C4-2B (cell line): ENCODE results near the gene PLEKHA5.

Experiments
- H3K27ac ChIP-seq: fragments of 450-650 bp; 2 replicates; pipeline ENCODE4 v1.5.1; 2017
- ZFX ChIP-seq: fragments of 450-650 bp; IDR thresholded peaks from 2 replicates; pipeline ENCODE4 v1.6.1; 2017
- TF ChIP-seq, protein P1 (sequence below): fragments of 450-650 bp; conservative IDR thresholded peaks from 2 replicates; pipeline ENCODE4 v1.5.1; 2017; ENCODE audit warnings: mild to moderate bottlenecking

PLEKHA5 gene

GRCh38 chr12:19251481-19252132, 122.1 kb downstream of the PLEKHA5 start:
- no peak overlapping the region for H3K27ac ChIP-seq
- no peak for TF ChIP-seq ZFX
- TF ChIP-seq, protein P1, sequence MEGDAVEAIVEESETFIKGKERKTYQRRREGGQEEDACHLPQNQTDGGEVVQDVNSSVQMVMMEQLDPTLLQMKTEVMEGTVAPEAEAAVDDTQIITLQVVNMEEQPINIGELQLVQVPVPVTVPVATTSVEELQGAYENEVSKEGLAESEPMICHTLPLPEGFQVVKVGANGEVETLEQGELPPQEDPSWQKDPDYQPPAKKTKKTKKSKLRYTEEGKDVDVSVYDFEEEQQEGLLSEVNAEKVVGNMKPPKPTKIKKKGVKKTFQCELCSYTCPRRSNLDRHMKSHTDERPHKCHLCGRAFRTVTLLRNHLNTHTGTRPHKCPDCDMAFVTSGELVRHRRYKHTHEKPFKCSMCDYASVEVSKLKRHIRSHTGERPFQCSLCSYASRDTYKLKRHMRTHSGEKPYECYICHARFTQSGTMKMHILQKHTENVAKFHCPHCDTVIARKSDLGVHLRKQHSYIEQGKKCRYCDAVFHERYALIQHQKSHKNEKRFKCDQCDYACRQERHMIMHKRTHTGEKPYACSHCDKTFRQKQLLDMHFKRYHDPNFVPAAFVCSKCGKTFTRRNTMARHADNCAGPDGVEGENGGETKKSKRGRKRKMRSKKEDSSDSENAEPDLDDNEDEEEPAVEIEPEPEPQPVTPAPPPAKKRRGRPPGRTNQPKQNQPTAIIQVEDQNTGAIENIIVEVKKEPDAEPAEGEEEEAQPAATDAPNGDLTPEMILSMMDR, result no peak

GRCh38 chr12:19260135-19260534, 130.6 kb downstream of the PLEKHA5 start:
- no peak for TF ChIP-seq ZFX
- TF ChIP-seq, protein P1, result no peak
- no peak overlapping the region for H3K27ac ChIP-seq

DNA sequence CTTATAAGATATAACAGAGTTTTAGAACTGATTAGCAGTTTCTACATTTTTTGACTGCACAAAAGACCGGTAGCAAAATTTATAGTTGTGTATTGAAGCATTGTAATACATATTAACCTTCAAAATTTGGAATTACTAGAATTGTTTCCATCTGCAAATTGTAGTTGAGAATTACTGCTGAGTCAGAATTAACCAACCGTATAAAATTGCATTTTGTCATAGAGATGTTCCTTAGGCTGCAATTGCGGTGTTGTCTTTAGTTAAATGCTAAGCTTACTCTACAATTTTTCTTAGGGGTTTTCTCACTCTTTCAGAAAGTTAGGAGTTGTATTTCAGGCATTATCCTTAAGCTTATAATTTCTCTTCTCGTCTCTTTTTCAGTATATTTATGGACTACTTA, 132.2 kb downstream of the PLEKHA5 start:
- H3K27ac ChIP-seq, result no peak overlapping the region
- no peak for TF ChIP-seq ZFX
- TF ChIP-seq, protein P1, result no peak

- H3K27ac ChIP-seq, result no peak overlapping the region
- TF ChIP-seq, protein P1, result no peak
- no peak for TF ChIP-seq ZFX
Observed at GRCh38 chr12:19263672-19264071, 134.1 kb downstream of the PLEKHA5 start.

DNA sequence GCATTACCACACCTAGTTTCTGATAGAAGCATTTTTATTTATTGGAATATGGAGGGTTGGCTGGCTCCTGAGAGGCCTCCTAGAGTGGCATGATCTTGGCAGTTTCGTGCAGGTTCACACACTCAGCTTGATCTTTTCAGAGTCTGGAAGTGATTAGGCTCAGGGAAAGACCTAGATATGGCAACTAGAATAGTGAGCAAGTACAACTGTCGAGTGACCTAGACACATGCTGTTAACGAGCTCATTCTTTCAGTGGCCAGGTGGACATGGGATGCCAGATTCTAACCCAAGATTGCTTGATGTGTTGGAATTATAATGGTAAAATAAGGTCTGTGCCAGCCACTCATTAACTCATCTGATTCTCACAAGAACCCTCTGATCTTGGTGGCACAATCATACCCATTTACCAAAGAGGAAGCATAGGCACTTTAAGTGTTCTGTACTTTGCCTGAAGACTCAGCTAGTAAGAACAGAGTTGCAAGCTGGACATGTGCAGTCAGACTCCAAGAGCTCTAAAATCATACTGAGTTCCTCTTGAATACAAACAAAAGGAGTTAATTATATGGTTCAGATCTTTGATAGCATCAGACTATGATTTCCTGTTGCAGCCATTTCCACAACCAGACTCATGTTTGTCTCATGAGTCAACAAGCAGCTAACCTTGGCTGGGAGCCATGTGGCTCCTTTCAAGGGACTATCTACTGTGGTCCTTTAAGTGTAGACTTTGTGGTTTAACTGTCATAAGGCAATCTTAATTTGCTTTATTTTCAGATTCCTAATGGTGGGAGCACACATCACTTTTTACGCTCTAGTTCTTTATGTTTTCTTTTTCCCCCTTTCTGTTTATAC, 144.2 kb downstream of the PLEKHA5 start:
- TF ChIP-seq ZFX, result no peak
- TF ChIP-seq, protein P1, result no peak
- peak overlapping the region; percentile 60; the same call in 1 of the 2 replicates for H3K27ac ChIP-seq

DNA sequence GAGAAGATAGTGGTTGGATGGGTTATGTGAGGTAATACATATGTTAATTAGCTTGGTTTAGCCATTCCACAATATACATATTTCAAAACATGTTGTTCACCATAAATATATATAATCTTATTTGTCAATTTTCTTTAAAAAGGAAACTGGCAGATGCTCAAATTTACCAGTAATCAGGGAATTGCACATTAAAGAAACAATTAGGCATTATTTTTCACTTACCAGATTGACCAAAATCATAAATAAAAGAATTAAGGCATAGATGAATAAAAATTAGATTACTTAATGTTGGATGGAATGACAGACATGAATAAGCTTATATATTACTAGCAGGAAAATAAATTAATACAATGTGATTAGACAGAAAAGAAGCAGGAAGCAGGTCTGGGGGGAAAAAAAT, 147.2 kb downstream of the PLEKHA5 start:
- no peak for TF ChIP-seq ZFX
- TF ChIP-seq, protein P1, result no peak
- no peak overlapping the region for H3K27ac ChIP-seq

DNA sequence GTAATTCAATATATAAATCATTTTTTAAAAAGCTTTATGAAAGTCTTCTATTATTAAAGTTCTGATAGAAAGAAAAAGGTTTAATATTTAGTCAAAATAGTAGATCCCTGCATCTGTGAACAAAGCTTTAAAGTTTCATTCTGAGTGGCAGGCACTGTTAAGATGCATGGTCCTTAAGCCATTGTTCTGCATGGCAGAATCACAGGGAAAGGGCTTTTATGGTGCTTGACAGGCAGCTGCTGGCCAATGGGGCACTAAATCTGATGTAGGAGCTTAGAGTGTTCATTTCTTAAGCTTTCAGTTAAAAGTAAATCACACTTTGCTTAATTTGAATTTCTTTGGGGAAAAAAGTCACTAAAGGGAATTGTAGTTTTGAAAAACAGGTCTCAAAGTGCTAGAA, 148.2 kb downstream of the PLEKHA5 start:
- H3K27ac ChIP-seq, result no peak overlapping the region

More for the DNA sequence above, 148.2 kb downstream of the PLEKHA5 start:
- TF ChIP-seq, protein P1, result no peak
- TF ChIP-seq ZFX, result no peak
